HG02610 (cell line): ENCODE measurements around the gene CHRFAM7A.
"Not testable (repeated sequence)": the region's sequence is repeated elsewhere in the genome, so short reads cannot be mapped to it uniquely, and the experiment has no call there.

Experiments
- ATAC-seq: cut with Tn5 transposase; IDR thresholded peaks from one replicate; pipeline ENCODE4 v1.9.1; 2021; ENCODE audit warnings: mild to moderate bottlenecking, moderate library complexity; ENCODE audit not compliant: unreplicated experiment

Gene CHRFAM7A

DNA sequence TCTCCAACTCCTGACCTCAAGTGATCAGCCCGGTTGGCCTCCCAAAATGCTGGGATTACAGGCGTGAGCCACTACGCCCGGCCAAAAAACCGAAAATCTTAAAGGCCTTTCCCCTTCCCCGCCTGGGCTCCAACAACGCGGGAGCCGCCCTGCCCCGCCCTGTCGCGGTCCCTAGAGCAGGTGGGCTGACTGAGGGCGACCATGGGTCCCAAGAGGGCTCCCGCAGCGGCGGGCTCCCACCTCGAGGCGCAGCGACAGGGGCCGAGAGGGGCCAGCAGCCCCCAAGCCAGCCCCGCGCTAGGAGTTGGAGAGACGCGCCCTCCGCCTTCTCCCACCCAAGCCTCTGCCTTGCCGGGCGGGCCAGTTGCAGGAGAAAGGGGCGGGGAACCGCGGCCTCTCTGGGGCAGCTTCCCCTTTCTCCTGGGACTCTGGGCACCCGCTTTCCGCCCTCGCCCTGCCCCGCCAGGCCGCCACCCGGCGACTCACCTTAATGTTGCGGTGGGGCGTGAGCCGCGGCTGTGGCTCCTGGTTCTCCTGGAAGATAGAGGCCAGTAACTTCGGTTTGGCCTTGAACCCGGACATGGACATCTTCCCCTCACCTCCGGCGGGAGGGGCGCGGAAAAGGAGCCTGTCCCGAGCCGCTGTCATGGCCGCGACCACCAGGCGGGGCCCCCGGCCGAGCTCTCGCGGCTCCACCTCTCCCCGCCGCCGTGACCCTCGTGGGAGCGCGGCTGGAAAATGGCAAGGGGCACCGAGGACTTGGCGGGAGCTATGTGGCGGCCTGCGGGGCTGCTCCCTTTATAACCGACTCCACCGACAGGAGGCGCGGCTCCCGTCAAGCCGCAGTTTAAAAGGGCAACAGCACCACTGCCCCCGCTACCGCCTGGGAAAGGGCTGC is at the start of gene CHRFAM7A:
TSS of gene CHRFAM7A (minus strand) at position 775 of the 898 bp plus-strand sequence. CDS start 10,189 bp downstream, outside the sequence.
- ATAC-seq = not testable (repeated sequence)

DNA sequence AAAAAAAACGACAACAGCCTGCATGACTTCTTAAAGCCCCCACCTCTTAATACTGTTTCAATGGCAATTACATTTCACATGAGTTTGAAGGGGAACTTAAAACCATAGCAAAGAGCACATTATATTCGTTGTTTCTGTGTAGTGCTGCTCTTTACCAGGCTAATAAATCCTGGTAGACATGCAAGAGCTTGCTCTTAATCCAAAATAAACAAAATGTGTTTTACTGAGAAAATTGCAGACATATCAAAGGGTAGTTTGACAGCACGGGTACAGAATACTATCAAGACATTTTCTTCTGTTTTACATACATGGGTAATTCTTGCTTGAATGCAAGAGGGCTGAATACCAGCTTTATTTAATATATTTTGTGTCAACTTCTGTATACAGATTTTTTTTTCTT is 45.0 kb upstream of the CHRFAM7A start:
- ATAC-seq = not testable (repeated sequence)

DNA sequence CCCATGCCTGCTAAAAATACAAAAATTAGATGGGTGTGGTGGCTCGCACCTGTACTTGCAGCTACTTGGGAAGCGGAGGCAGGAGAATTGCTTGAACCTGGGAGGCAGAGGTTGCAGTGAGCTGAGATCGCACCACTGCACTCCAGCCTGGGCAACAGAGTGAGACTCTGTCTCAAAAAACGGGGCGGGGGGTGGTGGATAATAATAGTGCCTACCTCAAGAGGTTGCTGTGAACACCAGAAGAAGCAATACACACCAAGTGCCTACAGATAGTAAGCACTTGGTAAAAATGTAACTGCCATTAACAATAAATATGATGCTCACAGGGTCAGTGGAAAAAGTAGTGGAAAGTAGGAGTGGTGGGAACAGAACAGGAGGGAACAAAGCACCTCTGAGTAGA is 42.5 kb upstream of the CHRFAM7A start:
- not testable (repeated sequence) for ATAC-seq

DNA sequence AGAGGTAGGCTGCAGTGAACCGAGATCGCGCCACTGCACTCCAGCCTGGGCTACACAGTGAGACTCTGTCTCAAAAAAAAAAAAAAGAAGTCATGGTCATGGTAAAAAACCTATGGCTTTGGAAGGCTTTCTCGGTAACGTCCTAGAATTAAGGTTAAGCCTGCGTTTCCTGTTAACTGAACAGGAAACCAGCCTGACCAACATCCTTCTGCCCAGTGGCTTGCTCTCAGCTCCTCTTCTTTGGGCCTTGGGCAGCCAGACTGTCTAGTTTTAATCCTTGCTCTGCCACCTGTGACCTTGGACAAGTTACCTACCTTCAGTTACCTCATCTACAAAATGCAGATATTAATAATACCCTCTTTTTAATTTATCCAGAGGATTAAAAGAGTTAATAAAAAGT is 27.4 kb upstream of the CHRFAM7A start:
- not testable (repeated sequence) for ATAC-seq

DNA sequence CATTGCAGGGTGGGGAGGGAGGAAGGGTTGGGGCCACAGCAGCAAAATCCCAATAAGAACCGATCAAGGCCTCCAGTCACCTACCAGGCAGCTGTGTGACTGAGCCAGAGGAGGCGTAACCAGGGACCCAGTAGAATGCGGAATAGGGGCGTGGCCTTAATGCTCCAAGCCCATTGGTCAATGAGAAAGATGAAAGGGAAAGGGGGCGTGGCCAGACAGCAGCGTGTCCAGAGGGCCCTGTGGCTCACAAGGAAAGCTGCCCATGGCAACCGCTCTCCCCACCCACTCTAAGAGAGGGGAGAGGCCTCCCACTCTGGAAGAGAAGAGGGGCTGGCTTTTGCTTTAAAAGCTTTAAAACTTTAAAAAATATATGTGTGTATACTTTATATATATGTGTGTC is 20.8 kb upstream of the CHRFAM7A start, which contains the start of gene GOLGA8R:
TSS of gene GOLGA8R (minus strand) at position 101 of the 400 bp plus-strand sequence. CDS start at position 3, 98 bp downstream.
- ATAC-seq = not testable (repeated sequence)

DNA sequence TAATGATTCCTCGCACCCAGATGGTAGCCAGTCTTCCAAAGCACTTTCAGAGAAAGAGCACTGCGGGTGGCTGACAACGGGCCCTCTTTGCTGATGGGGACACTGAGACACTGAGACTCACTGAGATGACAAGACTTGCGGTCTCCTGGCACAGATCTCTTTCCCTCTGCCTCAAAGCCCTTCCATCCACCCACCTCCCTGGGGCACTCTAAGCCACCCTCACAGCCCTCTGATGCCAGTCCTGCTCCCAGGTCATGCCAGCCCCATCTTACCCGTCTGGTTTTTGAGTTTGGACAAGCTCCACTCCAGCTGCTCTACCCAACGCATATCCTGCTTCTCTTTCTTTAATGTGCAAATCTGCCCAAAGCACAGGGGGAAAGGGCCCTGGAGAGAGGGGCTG is 14.3 kb upstream of the CHRFAM7A start:
- ATAC-seq = not testable (repeated sequence)

DNA sequence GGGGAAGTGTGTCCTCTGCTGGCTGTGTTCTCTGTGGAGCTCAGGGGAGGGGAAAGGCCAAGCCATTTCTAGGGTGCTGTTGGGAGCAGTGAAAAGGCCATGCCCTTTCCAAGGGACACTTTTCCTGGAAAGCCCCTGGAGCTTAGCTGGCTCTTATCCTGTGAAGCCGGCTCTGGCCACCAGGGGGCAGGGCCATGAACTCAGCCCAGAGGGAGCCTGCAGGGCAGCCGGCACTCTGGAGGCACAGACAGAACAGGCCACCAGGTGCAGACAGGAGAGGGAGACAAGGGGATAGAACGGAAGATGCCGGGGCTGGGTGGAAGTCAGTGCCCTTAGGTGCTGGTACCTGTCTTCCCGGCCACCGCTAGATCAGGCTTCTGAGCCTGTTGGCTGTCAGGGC is 5.6 kb upstream of the CHRFAM7A start:
- not testable (repeated sequence) for ATAC-seq

DNA sequence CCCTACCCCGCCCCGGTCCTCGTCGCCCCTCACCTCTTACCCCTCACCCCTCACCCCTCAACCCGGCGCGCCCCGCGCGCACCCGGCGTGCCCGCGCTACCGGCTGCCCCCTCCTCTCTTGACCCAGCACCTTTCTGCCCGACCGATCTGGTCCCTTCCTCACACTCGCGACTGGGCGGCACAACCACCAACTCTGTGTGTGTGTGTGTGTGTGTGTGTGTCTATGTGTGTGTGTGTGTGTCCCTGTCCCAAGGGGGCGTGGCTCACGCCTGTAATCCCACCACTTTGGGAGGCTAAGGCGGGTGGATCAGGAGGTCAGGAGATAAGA is 288 bp upstream of the CHRFAM7A start:
- not testable (repeated sequence) for ATAC-seq

DNA sequence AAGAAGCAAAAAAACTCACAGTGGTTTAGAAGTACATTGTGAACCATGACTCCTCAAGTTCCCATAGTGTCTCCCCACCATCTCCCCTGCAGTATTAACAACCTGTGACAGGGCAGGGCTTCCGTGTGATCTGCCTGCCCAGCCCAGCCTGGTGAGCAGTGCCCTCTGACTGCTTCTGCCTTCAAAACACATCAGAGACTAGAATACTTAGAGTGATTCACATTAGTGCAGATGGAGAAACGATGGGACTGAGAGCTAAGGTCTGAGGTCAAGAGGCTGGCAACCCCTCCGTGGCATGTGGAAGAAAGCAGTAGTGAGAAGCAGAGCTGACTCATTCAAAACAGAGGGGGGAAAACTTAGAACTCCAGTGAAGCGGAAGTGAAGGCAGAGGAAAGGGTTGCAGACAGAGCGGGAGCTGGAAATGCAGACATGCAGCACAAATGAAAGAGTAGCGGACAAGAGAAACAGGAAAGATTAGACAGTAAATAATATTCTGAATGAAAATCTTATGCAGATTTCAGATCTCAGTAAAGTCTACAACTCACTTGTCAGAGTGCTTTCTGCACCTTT is 6.9 kb downstream of the CHRFAM7A start:
- not testable (repeated sequence) for ATAC-seq

DNA sequence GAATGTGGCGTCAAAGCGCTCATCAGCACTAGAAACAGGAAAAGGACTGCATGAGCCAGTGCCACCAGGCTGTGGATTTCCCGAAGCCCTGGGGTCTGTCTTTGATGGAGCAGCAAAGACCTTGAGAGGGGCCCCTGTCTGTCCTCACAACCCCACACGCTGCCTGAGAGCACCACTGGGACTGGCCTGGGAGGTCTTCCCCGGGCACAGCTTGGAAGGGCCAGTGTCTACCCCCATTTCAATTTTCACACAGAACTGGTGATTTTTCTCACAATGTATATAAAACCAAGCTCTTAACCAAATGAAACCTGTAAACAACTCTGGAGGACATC is 16.3 kb downstream of the CHRFAM7A start:
- not testable (repeated sequence) for ATAC-seq

DNA sequence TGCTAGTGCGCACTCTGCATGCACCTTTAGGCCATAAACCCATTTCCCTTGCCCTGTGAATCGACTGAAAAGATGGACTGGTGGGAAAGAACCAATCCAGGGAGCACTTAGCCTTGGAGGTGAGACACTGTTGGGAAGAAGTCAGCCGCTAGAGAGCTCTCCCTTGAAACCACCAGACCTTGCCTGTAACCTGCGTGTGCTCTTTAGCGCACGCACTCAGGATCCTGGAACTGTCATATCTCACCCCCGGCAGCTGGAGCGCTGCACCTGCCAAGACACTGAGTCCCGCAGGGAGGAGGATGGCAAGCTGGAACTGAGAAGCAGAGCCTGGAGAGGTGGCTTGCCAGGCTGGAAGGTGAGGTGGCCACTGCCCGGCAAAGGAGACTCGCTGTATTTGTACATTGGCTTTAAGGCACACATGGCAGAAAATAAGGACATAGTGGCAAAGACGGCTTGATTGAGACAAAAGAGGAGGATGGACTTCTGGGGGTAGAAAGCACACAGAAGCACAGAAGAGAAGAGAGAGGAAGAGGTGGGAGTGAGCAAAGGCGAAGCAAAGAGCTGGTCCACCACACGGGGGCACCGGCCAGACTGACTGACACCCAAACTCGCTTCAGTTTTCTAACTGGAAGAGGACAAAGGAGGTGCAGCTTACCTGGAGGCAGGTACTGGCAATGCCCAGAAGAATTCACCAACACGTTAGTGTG is 16.8 kb downstream of the CHRFAM7A start:
- not testable (repeated sequence) for ATAC-seq

DNA sequence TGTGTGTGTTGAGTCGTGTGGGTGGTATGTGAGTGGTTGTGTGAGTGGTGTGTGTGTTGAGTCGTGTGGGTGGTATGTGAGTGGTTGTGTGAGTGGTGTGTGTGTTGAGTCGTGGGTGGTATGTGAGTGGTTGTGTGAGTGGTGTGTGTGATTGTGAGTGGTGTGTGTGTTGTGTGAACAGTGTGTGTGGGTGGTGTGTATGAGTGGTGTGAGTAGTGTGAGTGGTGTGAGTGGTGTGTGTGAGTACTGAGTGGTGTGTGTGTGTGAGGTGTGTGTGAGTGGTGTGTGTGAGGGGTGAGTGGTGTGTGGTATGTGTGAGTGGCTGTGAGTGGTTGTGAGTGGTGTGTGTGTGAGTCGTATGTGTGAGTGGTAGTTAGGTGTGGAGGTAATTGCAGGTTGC is 17.5 kb downstream of the CHRFAM7A start:
- not testable (repeated sequence) for ATAC-seq

DNA sequence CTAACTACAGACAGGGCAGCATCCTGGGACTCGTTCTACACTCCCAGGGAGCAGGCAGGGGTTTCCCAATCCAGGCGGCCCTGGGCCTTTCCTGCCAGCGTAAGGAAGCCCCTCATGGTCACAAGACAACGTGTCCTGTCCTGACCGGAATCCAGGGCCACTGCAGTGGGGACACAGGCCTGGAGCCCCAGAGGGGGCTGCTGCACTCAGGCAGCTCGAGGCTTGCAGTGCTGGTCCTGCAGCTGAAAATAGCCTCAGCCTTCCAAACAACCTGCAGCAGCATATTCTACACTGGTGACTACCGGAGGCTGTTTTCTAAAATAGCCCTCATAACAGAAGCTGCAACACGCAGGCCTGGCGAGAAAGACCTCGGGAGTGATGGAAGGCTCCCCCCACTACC is 18.5 kb downstream of the CHRFAM7A start:
- not testable (repeated sequence) for ATAC-seq

DNA sequence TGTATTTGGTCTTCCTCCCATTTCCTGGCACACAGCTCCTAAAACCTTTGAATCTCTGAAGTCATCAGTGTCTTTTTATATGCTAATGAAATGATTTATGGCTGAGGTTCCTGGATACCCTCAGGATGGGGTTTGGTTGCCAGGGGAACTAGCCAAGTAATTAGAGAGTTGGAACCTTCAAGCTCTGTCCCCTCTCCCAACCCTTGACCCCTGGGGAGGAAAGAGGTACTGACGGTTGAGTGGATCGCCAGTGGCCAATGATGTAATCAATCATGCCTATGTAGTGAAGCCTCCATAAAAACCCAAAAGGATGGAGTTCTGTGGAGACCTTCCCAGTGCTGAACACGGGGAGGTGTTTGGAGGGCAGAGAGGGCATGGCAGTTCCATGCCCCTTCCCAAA is 25.1 kb downstream of the CHRFAM7A start:
- not testable (repeated sequence) for ATAC-seq

DNA sequence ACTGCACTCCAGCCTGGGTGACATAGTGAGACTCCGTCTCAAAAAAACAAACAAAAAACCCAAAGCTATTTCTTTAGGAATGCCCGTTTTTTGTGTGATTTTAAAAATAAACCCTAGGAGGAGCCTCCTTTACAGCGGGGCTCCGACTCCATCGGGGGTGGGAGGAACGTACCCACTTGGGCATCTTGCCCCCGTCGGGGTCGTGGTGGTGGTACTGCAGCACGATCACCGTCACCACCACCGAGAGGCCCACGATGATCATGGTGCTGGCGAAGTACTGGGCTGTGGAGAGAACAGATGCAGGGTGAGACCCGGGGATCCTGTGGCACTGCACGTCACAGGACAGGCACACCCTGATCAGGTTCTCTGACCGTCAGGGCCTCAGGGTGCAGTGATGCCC is 26.1 kb downstream of the CHRFAM7A start:
- not testable (repeated sequence) for ATAC-seq

DNA sequence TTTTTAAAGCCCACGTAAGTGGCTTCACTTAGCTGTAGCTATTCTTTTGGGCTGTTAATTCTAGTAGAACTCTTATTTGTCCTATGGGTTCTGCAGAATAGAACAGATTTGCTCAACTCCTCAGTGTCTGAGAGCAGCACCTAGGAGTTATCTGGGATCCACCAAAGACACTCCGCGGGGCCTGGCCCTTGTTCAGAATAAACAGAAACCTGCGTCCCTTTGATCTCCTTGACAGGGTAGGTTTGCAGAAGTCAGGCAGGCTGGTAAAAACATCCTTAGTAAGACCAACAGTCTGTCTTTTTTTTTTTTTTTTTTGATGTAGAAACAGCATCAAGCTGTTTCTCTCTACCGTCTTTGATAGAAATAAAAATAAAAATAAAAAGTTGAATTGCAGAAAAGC is 31.9 kb downstream of the CHRFAM7A start:
- ATAC-seq = not testable (repeated sequence)

DNA sequence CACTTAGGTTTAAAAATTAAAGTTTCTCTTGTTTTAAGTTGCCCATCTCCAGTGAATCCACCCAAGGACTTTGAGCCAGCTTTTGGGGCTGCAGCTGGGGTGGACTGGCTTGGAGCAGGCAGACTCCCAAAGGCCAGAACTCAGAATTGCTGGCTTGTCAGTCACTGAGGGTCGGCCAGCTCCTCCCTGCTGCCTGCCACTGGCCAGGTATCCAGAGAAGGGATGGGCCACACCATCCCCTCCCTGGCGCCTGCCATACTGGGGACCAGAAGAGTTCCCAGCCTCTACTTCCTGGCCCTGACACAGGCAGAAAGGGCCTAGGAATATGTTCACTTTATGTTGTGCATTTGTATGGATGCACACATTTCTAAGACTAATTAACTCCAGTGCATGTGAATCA is 32.4 kb downstream of the CHRFAM7A start:
- not testable (repeated sequence) for ATAC-seq

DNA sequence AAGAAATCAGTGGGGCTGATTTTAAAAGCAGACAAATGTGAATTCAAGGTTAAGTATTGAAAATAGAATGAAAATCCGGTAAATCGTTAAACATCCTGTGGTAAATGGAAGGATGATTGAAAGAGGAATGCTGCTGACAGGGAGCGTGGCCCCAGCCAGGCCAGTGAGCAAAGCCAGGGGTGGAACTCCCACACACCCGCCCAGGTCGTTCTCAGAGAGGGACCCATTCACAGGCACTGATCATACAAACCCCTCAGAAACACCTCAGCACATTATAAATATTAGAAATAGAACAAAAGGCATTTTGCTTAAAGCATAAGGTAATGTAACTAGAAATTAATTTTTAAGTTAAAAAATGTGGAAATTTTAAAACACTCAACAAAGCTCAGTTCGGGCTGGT is 38.3 kb downstream of the CHRFAM7A start:
- not testable (repeated sequence) for ATAC-seq

DNA sequence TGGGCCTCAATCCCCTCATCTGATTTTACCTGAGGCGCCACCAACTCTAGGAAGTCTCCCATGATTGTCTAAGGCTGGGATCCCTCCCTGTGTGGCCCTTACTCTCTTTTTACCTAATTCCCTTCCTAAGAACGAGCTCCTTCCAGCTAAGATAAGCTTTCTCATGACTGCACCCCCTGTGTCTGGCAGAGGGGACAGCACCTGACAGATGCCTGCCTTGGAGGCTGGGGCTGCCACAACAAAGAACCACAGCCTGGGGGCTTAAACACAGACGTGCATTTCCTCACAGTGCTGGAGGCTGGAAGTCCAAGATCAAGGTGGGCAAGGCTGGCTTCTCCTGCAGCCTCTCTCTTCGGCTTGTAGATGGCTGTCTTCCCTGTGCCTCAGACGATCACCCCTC is 43.5 kb downstream of the CHRFAM7A start:
- not testable (repeated sequence) for ATAC-seq

DNA sequence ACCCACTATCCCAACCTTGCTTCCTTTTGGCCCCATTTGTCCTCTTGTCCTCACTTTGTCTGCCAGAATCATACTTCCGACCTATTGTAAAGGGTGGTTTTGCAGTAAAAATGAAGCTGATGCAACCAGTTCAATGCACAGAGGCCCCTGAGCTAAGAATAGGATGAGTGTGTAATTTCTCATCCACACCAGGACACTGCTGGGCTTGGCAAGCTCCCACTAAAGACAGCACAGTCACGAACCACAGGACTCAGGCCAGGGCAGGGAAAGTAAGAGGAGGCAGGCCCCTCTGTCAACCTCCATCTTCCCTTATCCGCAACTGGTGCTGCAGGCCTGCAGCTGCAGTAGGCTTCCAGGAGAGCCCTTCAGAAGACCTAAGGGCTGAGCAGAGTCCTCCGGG is 56.8 kb downstream of the CHRFAM7A start:
- ATAC-seq = not testable (repeated sequence)

DNA sequence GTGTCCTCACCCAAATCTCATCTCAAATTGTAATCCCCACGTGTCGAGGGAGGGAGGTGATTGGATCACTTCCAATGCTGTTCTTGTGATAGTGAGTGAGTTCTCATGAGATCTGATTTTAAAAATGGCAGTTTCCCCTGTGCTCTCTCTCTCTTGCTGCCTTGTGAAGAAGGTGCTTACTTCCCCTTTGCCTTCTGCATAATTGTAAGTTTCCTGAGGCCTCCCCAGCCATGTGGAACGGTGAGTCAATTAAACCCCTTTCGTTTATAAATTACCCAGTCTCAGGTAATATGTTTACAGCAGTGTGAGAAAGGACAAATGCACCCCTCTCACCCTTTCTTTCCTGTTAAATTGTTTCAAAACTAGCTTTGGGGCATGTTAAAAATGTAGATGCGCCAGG is 59.2 kb downstream of the CHRFAM7A start:
- ATAC-seq = not testable (repeated sequence)

DNA sequence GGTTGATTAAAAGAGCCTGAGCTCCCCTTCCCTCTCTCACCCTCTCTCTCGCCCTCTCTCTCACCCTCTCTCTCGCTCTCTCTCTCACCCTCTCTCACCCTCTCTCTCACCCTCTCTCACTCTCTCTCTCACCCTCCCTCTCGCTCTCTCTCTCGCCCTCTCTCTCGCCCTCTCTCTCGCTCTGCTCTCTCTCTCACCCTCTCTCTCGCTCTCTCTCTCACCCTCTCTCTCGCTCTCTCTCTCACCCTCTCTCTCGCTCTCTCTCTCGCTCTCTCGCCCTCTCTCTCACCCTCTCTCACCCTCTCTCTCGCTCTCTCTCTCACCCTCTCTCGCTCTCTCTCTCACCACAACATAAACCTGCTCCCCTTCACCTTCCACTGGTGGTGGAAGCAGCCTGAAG is 67.2 kb downstream of the CHRFAM7A start:
- not testable (repeated sequence) for ATAC-seq
